Astrocyte (in vitro differentiated cells and primary cell): Measurements from ENCODE around the gene LGR4. TPM values are rescaled to one million over a fixed set of nuclear protein-coding genes. Genes with fewer than 3 reads are reported as not detected.

Source experiments
- DNase-seq: peaks from one replicate; pipeline ENCODE4 v3.0.0-alpha.2; 2010; ENCODE audit warnings: low read depth
- FAIRE-seq: peaks from 2 replicates; lab custom pipeline; 2011; peaks lifted over from hg19 to GRCh38; lab: Jason Lieb, UNC
- H2AFZ ChIP-seq: 2 replicates; pipeline ENCODE4 v1.6.0; 2012; ENCODE audit warnings: low read depth, low read length, inconsistent platforms
- H3K27ac ChIP-seq: 2 replicates; pipeline ENCODE4 v1.5.1; 2011; ENCODE audit warnings: low read depth, low read length, inconsistent platforms
- H3K27me3 ChIP-seq: 2 replicates; pipeline ENCODE4 v1.6.0; 2011; ENCODE audit warnings: low read length, inconsistent platforms; ENCODE audit not compliant: insufficient read depth
- H3K36me3 ChIP-seq: 2 replicates; pipeline ENCODE4 v1.5.1; 2011; ENCODE audit warnings: low read length, inconsistent platforms; ENCODE audit not compliant: insufficient read depth
- H3K4me1 ChIP-seq: 2 replicates; pipeline ENCODE4 v1.5.1; 2011; ENCODE audit warnings: low read length, inconsistent platforms; ENCODE audit not compliant: insufficient read depth
- H3K4me2 ChIP-seq: 2 replicates; pipeline ENCODE4 v1.6.0; 2012; ENCODE audit warnings: low read length, inconsistent platforms
- H3K4me3 ChIP-seq: 2 replicates; pipeline ENCODE4 v1.5.1; 2011; ENCODE audit warnings: low read depth, mild to moderate bottlenecking, low read length, inconsistent platforms; ENCODE audit not compliant: insufficient read depth
- H3K79me2 ChIP-seq: 2 replicates; pipeline ENCODE4 v1.6.0; 2012; ENCODE audit warnings: mild to moderate bottlenecking, low read length, inconsistent platforms; ENCODE audit not compliant: insufficient read depth
- H3K9ac ChIP-seq: 2 replicates; pipeline ENCODE4 v1.6.0; 2012; ENCODE audit warnings: mild to moderate bottlenecking, low read length, inconsistent platforms
- H3K9me3 ChIP-seq: 2 replicates; pipeline ENCODE4 v1.5.1; 2012; ENCODE audit warnings: low read depth, mild to moderate bottlenecking, low read length, inconsistent platforms; ENCODE audit not compliant: insufficient read depth
- H4K20me1 ChIP-seq: 2 replicates; pipeline ENCODE4 v1.6.0; 2012; ENCODE audit warnings: low read length, inconsistent platforms; ENCODE audit not compliant: insufficient read depth
- H3K27ac Mint-ChIP-seq: one replicate; pipeline ENCODE4 v1.8.0; 2021; ENCODE audit warnings: mild to moderate bottlenecking, mixed read lengths; ENCODE audit not compliant: unreplicated experiment
- H3K27me3 Mint-ChIP-seq: one replicate; pipeline ENCODE4 v1.8.0; 2021; ENCODE audit warnings: low read depth, mixed read lengths; ENCODE audit not compliant: unreplicated experiment
- H3K36me3 Mint-ChIP-seq: one replicate; pipeline ENCODE4 v1.8.0; 2021; ENCODE audit warnings: low read depth, mixed read lengths; ENCODE audit not compliant: unreplicated experiment
- H3K4me1 Mint-ChIP-seq: one replicate; pipeline ENCODE4 v1.8.0; 2021; ENCODE audit warnings: low read depth, mixed read lengths; ENCODE audit not compliant: unreplicated experiment
- H3K4me3 Mint-ChIP-seq: one replicate; pipeline ENCODE4 v1.8.0; 2021; ENCODE audit warnings: mild to moderate bottlenecking, moderate library complexity, mixed read lengths; ENCODE audit not compliant: unreplicated experiment
- H3K9me3 Mint-ChIP-seq: one replicate; pipeline ENCODE4 v1.8.0; 2021; ENCODE audit warnings: mild to moderate bottlenecking, mixed read lengths; ENCODE audit not compliant: unreplicated experiment
- CTCF ChIP-seq: IDR thresholded peaks from 2 replicates; pipeline ENCODE4 v1.5.1; 2011; ENCODE audit warnings: low read depth, mild to moderate bottlenecking, inconsistent platforms, low read length, moderate library complexity; ENCODE audit not compliant: insufficient read depth
- EZH2 ChIP-seq: IDR thresholded peaks from 2 replicates; pipeline ENCODE4 v1.6.1; 2012; ENCODE audit warnings: mild to moderate bottlenecking, low read length, inconsistent platforms; ENCODE audit not compliant: insufficient read depth
- total RNA-seq: library from RNA; stranded (reverse); gene quantifications from 2 replicates; pipeline ENCODE4 v1.2.1, GENCODE V29; 2021

Gene LGR4
- total RNA-seq, 1 donor from 2014 or later, result 50.0 TPM

DNA sequence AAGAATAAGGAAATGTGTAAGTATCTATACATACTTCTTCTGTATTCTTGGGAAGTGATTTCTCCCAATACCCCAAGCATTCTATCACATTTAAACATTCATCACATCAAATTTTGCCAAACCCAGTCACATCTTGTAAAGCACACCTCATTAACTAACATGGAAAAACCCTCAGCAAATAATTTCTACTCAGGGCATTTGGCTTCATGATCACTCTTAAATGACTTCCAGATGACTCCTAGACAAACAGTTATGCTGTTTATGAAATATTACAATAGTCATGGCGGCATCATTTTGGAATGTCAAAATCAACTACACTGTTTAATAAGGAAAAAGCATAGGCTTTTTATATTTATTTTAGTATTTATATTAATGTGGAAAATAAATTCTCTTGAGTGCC lies 62.3 kb downstream of the LGR4 start:
- H3K79me2 ChIP-seq, result peaks cover 35% of the 10 kb centered on the region
- H3K9me3 ChIP-seq, result no peaks in the 10 kb centered on the region
- TF ChIP-seq EZH2, result no peak
- no peak for DNase-seq
- H3K36me3 ChIP-seq, result no peaks in the 10 kb centered on the region
- no peak overlapping the region for H3K4me2 ChIP-seq
- FAIRE-seq, result no peak
- H2AFZ ChIP-seq, result no peak overlapping the region
- Mint-ChIP-seq H3K9me3 (no peaks in the 10 kb centered on the region), H3K36me3 (no peaks in the 10 kb centered on the region), H3K4me3 (no peak overlapping the region), H3K4me1 (peaks cover 6% of the 10 kb centered on the region), H3K27me3 (no peaks in the 10 kb centered on the region), H3K27ac (no peak overlapping the region)
- no peak overlapping the region for H3K4me3 ChIP-seq
- H3K4me1 ChIP-seq, result no peaks in the 10 kb centered on the region
- H3K27me3 ChIP-seq, result no peaks in the 10 kb centered on the region
- H4K20me1 ChIP-seq, result peaks cover 33% of the 10 kb centered on the region
- no peak overlapping the region for H3K27ac ChIP-seq
- H3K9ac ChIP-seq, result no peak overlapping the region

GRCh38 chr11:27409742-27410141 lies 62.8 kb downstream of the LGR4 start:
- no peak for FAIRE-seq
- peaks cover 6% of the 10 kb centered on the region for H3K4me1 Mint-ChIP-seq

DNA sequence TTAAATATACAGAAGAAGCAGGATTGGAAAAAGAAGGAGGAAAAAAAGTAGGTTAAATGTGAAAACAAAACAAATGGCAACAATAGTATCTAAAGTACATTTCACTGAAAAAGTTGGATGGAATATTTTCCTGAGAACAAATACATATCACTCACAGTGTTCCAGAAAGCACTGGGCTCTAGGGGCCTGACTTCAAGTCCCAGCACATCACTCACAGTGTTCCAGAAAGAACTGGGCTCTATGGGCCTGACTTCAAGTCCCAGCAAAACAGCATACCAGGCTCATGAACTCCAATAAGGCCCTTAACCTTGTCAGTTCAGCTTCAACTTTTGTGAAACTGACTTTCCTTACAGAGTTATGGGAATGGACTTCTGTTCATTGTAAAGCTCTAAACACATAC lies 63.5 kb downstream of the LGR4 start:
- peaks cover 6% of the 10 kb centered on the region for H3K4me1 Mint-ChIP-seq
- DNase-seq (no peak), FAIRE-seq (peak; percentile 5)
- H3K36me3 Mint-ChIP-seq, result no peaks in the 10 kb centered on the region
- H3K79me2 ChIP-seq, result peaks cover 32% of the 10 kb centered on the region
- H3K4me1 ChIP-seq, result no peaks in the 10 kb centered on the region
- H3K9me3 Mint-ChIP-seq, result no peaks in the 10 kb centered on the region
- H3K27me3 ChIP-seq, result no peaks in the 10 kb centered on the region
- no peak overlapping the region for H3K9ac ChIP-seq
- no peak overlapping the region for H3K4me3 ChIP-seq
- H3K4me2 ChIP-seq, result no peak overlapping the region
- no peaks in the 10 kb centered on the region for H3K9me3 ChIP-seq
- no peak overlapping the region for H3K27ac ChIP-seq
- H3K36me3 ChIP-seq, result no peaks in the 10 kb centered on the region
- TF ChIP-seq CTCF, result no peak
- TF ChIP-seq EZH2, result no peak
- no peak overlapping the region for H3K4me3 Mint-ChIP-seq
- H4K20me1 ChIP-seq, result peaks cover 30% of the 10 kb centered on the region
- no peak overlapping the region for H3K27ac Mint-ChIP-seq
- H3K27me3 Mint-ChIP-seq, result no peaks in the 10 kb centered on the region
- no peak overlapping the region for H2AFZ ChIP-seq

More at GRCh38 chr11:27409742-27410141, 62.8 kb downstream of the LGR4 start:
- Mint-ChIP-seq H3K36me3 (no peaks in the 10 kb centered on the region), H3K9me3 (no peaks in the 10 kb centered on the region), H3K4me3 (no peak overlapping the region), H3K27me3 (no peaks in the 10 kb centered on the region), H3K27ac (no peak overlapping the region)
- no peaks in the 10 kb centered on the region for H3K4me1 ChIP-seq
- H2AFZ ChIP-seq, result no peak overlapping the region
- DNase-seq, result no peak
- TF ChIP-seq CTCF, result no peak
- TF ChIP-seq EZH2, result no peak
- no peaks in the 10 kb centered on the region for H3K27me3 ChIP-seq
- H3K9me3 ChIP-seq, result no peaks in the 10 kb centered on the region
- H3K27ac ChIP-seq, result no peak overlapping the region
- H4K20me1 ChIP-seq, result peaks cover 33% of the 10 kb centered on the region
- no peak overlapping the region for H3K4me2 ChIP-seq
- peaks cover 31% of the 10 kb centered on the region for H3K79me2 ChIP-seq
- no peak overlapping the region for H3K4me3 ChIP-seq
- H3K36me3 ChIP-seq, result no peaks in the 10 kb centered on the region
- H3K9ac ChIP-seq, result no peak overlapping the region
